ENCODE measurements around the gene EDN1. TPM values are rescaled to one million over a fixed set of nuclear protein-coding genes. Genes with fewer than 3 reads are reported as not detected.

Gene EDN1
- total and polyA plus RNA-seq, 2 of the 13 experiments (the other 11 are each of a cell fraction or from before 2014, with no cell fraction given) = 0.15 to 1.2 TPM

- TF ChIP-seq PAXIP1 (CRISPR knock-in tag; conservative IDR thresholded peaks at IDR 0.05) (peak; percentile 64), FOSL1 (CRISPR knock-in tag; IDR thresholded peaks at IDR 0.05; ENCODE audit: borderline replicate concordance) (no peak), ZNF30 (CRISPR knock-in tag; IDR thresholded peaks at IDR 0.05) (no peak), ATF4 (CRISPR knock-in tag; IDR thresholded peaks at IDR 0.05) (peak in 1 of 2 experiments; percentile 35; a peak in 1 of 4 replicates), ZNF207 (IDR thresholded peaks at IDR 0.05; ENCODE audit: borderline replicate concordance) (no peak), KDM1A (CRISPR knock-in tag; IDR thresholded peaks at IDR 0.05) (no peak), ZNF350 (CRISPR knock-in tag; IDR thresholded peaks at IDR 0.05; ENCODE audit: borderline replicate concordance, low read depth) (peak; percentile 36; the same call in 1 of the 2 replicates), ZNF609 (CRISPR knock-in tag; IDR thresholded peaks at IDR 0.05; ENCODE audit: borderline replicate concordance) (no peak), SIX1 (CRISPR knock-in tag; IDR thresholded peaks at IDR 0.05; ENCODE audit: borderline replicate concordance) (peak; percentile 69; the same call in 1 of the 2 replicates), EEA1 (CRISPR knock-in tag; IDR thresholded peaks at IDR 0.05; ENCODE audit: borderline replicate concordance) (no peak), NFATC3 (CRISPR knock-in tag; IDR thresholded peaks at IDR 0.05) (no peak), NCOA2 (CRISPR knock-in tag; IDR thresholded peaks at IDR 0.05) (peak; percentile 41; the same call in 1 of the 2 replicates), ZNF230 (CRISPR knock-in tag; IDR thresholded peaks at IDR 0.05) (no peak), NR0B2 (CRISPR knock-in tag; IDR thresholded peaks at IDR 0.05) (no peak), CEBPG (CRISPR knock-in tag; IDR thresholded peaks at IDR 0.05) (peak; percentile 51), PITX1 (CRISPR knock-in tag; IDR thresholded peaks at IDR 0.05) (0 out of 2 replicates have a peak, but pooled peaks have one; percentile 18), ZNF503 (CRISPR knock-in tag; IDR thresholded peaks at IDR 0.05) (0 out of 2 replicates have a peak, but pooled peaks have one; percentile 24)
Measured at GRCh38 chr6:12343440-12344162, 53.4 kb downstream of the EDN1 start (continued).
